HEK293 (cell line): ENCODE results near the gene CFAP299.

Experiments used
- CTCF ChIA-PET: fragments of 350-600 bp; formaldehyde crosslinking; extraction: SDS; loops from one replicate; lab custom pipeline; 2021; ENCODE audit warnings: antibody characterized with exemption; lab: Yijun Ruan, JAX
- POLR2A ChIA-PET: fragments of 300-600 bp; formaldehyde crosslinking; extraction: SDS; loops from one replicate; lab custom pipeline; 2020; ENCODE audit warnings: antibody characterized with exemption, inconsistent platforms; lab: Yijun Ruan, JAX
- H3K27ac ChIP-seq: fragments of 200-500 bp; sonication (Bioruptor generic); 2 replicates; pipeline ENCODE4 v1.5.1; 2014; ENCODE audit warnings: low read depth, low read length, control low read depth, inconsistent platforms; ENCODE audit errors: extremely low read depth
- H3K36me3 ChIP-seq, 2 experiments: fragments of 200-500 bp in 1 of 2; sonication (Bioruptor generic) in 1 of 2; 1 replicate in 1 of 2; 2 replicates in 1 of 2; pipeline ENCODE4 v1.5.1; 2014 to 2017; ENCODE audit warnings: inconsistent platforms in 2 of 2, low read length in 2 of 2; ENCODE audit not compliant: control insufficient read depth in 2 of 2, insufficient read depth in 1 of 2
- H3K4me1 ChIP-seq: fragments of 200-500 bp; sonication (Bioruptor generic); 2 replicates; pipeline ENCODE4 v1.5.1; 2014; ENCODE audit warnings: mild to moderate bottlenecking, low read length, inconsistent platforms; ENCODE audit not compliant: control insufficient read depth, insufficient read depth
- H3K4me3 ChIP-seq: 2 replicates; pipeline ENCODE4 v1.5.1; 2011; ENCODE audit warnings: low read depth, mild to moderate bottlenecking, control low read depth, low read length, moderate library complexity
- H3K9me3 ChIP-seq: fragments of 200-500 bp; sonication (Bioruptor generic); 2 replicates; pipeline ENCODE4 v1.5.1; 2014; ENCODE audit warnings: low read depth, low read length, inconsistent platforms; ENCODE audit not compliant: control insufficient read depth, insufficient read depth
- KLF1 ChIP-seq: fragments of 450-650 bp; formaldehyde crosslinking; IDR thresholded peaks from 2 replicates; pipeline ENCODE4 v1.5.1; 2016; ENCODE audit warnings: missing biosample characterization, missing genetic modification characterization
- KLF10 ChIP-seq: fragments of 450-650 bp; IDR thresholded peaks from 2 replicates; pipeline ENCODE4 v1.5.1; 2018; ENCODE audit warnings: missing biosample characterization, mild to moderate bottlenecking, missing genetic modification characterization
- PRDM1 ChIP-seq: fragments of 450-650 bp; formaldehyde crosslinking; IDR thresholded peaks from 2 replicates; pipeline ENCODE4; 2016; ENCODE audit warnings: missing biosample characterization, missing genetic modification characterization
- SP7 ChIP-seq: fragments of 450-650 bp; formaldehyde crosslinking; IDR thresholded peaks from 2 replicates; pipeline ENCODE4 v1.5.1; 2016; ENCODE audit warnings: missing biosample characterization, missing genetic modification characterization
- ZBTB7A ChIP-seq: fragments of 450-650 bp; formaldehyde crosslinking; IDR thresholded peaks from 2 replicates; pipeline ENCODE4 v1.5.1; 2016; ENCODE audit warnings: low read depth, missing biosample characterization, missing genetic modification characterization
- ZFP37 ChIP-seq: fragments of 450-650 bp; formaldehyde crosslinking; IDR thresholded peaks from 2 replicates; pipeline ENCODE4 v1.5.1; 2016; ENCODE audit warnings: missing biosample characterization, missing genetic modification characterization
- ZFP69B ChIP-seq: fragments of 450-650 bp; formaldehyde crosslinking; IDR thresholded peaks from 2 replicates; pipeline ENCODE4 v1.5.1; 2016; ENCODE audit warnings: missing biosample characterization, missing genetic modification characterization
- ZIC2 ChIP-seq: fragments of 450-650 bp; formaldehyde crosslinking; IDR thresholded peaks from 2 replicates; pipeline ENCODE4 v1.5.1; 2016; ENCODE audit warnings: missing biosample characterization, missing genetic modification characterization
- ZNF169 ChIP-seq: fragments of 450-650 bp; formaldehyde crosslinking; IDR thresholded peaks from 2 replicates; pipeline ENCODE4 v1.5.1; 2016; ENCODE audit warnings: missing biosample characterization, missing genetic modification characterization
- ZNF529 ChIP-seq: fragments of 450-650 bp; formaldehyde crosslinking; IDR thresholded peaks from 2 replicates; pipeline ENCODE4 v1.5.1; 2017; ENCODE audit warnings: missing genetic modification characterization, missing biosample characterization; ENCODE audit not compliant: insufficient replicate concordance
- ZNF561 ChIP-seq: fragments of 450-650 bp; IDR thresholded peaks from 2 replicates; pipeline ENCODE4 v1.5.1; 2018; ENCODE audit warnings: missing biosample characterization, missing genetic modification characterization, borderline replicate concordance
- ZNF76 ChIP-seq: fragments of 450-650 bp; formaldehyde crosslinking; IDR thresholded peaks from 2 replicates; pipeline ENCODE4; 2016; ENCODE audit warnings: low read depth, missing biosample characterization, missing genetic modification characterization, borderline replicate concordance
- TF ChIP-seq, protein P1 (sequence below): fragments of 450-650 bp; formaldehyde crosslinking; IDR thresholded peaks from 2 replicates; pipeline ENCODE4 v1.5.1; 2016; ENCODE audit warnings: missing biosample characterization, missing genetic modification characterization, borderline replicate concordance
- TF ChIP-seq, protein P2 (sequence below): IDR thresholded peaks from 2 replicates; pipeline ENCODE4 v1.6.1; 2011; ENCODE audit warnings: mild to moderate bottlenecking, low read depth, low read length, borderline replicate concordance
- TF ChIP-seq, protein P3 (sequence below): fragments of 450-650 bp; formaldehyde crosslinking; IDR thresholded peaks from 2 replicates; pipeline ENCODE4 v1.5.1; 2016; ENCODE audit warnings: missing biosample characterization, missing genetic modification characterization
- TF ChIP-seq, protein P4 (sequence below): fragments of 450-650 bp; formaldehyde crosslinking; IDR thresholded peaks from 2 replicates; pipeline ENCODE4; 2016; ENCODE audit warnings: missing biosample characterization, missing genetic modification characterization

Gene CFAP299

DNA sequence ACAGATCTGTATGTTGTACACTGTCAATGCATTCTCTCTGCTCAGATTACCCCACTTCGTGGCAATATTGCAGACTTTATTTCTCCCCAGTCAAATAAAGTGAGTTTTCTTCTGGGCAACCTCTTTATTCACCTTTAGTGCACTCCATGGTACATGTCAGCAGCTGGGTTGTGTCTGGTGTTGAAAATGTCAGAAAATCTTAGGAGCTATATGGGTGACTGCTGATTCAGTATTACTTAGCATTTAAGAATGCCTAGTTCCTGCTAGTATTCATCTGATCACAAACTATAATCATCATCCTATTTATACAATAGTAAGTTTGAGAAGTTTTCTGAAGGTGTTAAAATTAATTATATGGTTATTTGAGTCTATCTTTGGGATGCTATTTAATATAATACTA is 112.5 kb downstream of the CFAP299 start (continued):
- TF ChIP-seq, protein P1, sequence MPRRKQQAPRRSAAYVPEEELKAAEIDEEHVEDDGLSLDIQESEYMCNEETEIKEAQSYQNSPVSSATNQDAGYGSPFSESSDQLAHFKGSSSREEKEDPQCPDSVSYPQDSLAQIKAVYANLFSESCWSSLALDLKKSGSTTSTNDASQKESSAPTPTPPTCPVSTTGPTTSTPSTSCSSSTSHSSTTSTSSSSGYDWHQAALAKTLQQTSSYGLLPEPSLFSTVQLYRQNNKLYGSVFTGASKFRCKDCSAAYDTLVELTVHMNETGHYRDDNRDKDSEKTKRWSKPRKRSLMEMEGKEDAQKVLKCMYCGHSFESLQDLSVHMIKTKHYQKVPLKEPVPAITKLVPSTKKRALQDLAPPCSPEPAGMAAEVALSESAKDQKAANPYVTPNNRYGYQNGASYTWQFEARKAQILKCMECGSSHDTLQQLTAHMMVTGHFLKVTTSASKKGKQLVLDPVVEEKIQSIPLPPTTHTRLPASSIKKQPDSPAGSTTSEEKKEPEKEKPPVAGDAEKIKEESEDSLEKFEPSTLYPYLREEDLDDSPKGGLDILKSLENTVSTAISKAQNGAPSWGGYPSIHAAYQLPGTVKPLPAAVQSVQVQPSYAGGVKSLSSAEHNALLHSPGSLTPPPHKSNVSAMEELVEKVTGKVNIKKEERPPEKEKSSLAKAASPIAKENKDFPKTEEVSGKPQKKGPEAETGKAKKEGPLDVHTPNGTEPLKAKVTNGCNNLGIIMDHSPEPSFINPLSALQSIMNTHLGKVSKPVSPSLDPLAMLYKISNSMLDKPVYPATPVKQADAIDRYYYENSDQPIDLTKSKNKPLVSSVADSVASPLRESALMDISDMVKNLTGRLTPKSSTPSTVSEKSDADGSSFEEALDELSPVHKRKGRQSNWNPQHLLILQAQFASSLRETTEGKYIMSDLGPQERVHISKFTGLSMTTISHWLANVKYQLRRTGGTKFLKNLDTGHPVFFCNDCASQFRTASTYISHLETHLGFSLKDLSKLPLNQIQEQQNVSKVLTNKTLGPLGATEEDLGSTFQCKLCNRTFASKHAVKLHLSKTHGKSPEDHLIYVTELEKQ (tag by site-specific recombination): no peak
- TF ChIP-seq ZBTB7A (tag by site-specific recombination) (no peak), PRDM1 (no peak)
- TF ChIP-seq, all 188 proteins: peak for 0

DNA sequence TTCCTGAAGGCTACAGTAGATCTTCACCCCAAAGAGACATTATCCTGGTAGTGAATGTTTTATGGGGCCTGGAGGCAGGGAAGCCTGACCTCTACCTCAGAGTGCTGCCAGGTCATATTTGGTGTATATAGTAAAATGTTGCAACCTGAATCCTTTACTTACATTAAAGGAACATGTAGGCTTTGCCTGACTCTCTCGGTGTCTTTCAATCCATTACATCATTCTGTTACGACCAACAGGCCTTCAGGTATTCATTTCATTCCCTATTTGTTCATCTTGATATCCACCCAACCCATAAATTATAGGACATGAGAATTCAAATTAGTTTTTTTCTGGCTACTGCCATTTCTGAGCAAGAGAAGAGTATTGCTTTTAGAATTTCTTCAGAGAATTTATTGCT is 116.5 kb downstream of the CFAP299 start:
- Histone ChIP-seq H3K36me3 (no peaks in the 10 kb centered on the region), H3K27ac (no peak overlapping the region), H3K4me3 (no peak overlapping the region), H3K4me1 (no peaks in the 10 kb centered on the region), H3K9me3 (no peaks in the 10 kb centered on the region)
- CTCF ChIA-PET: interaction anchor here (0.6 kb wide), 1 partner anchor 541 kb away, joined by 8 read pairs; no protein-coding TSS in a partner anchor
- POLR2A ChIA-PET: no interaction called here
- TF ChIP-seq ZFP37 (tag by site-specific recombination): no peak

DNA sequence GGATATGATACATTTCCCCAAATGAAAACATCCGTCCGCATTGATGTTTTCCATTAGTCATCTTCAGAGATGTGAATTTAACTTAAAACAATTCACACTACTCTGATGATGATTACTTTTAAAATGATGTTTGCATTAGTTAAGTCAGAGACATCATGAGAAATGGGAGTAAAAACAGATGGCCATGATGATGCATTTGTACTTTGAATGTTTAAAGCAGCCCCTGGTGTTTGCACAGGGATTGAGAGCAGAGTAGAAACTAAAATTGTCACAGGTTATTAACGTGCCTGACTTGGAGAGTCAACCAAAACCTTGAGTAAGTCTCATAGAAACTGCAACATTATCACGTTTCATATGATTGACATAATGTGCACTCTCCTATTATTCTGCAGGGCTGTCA is 117.2 kb downstream of the CFAP299 start:
- CTCF ChIA-PET: interaction anchor here (0.6 kb wide), 1 partner anchor 883 kb away, joined by 4 read pairs; no protein-coding TSS in a partner anchor
- no peaks in the 10 kb centered on the region for H3K9me3 ChIP-seq
- no peaks in the 10 kb centered on the region for H3K36me3 ChIP-seq
- no peak overlapping the region for H3K27ac ChIP-seq
- TF ChIP-seq, protein P2, sequence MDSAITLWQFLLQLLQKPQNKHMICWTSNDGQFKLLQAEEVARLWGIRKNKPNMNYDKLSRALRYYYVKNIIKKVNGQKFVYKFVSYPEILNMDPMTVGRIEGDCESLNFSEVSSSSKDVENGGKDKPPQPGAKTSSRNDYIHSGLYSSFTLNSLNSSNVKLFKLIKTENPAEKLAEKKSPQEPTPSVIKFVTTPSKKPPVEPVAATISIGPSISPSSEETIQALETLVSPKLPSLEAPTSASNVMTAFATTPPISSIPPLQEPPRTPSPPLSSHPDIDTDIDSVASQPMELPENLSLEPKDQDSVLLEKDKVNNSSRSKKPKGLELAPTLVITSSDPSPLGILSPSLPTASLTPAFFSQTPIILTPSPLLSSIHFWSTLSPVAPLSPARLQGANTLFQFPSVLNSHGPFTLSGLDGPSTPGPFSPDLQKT: no peak
- TF ChIP-seq, protein P3, sequence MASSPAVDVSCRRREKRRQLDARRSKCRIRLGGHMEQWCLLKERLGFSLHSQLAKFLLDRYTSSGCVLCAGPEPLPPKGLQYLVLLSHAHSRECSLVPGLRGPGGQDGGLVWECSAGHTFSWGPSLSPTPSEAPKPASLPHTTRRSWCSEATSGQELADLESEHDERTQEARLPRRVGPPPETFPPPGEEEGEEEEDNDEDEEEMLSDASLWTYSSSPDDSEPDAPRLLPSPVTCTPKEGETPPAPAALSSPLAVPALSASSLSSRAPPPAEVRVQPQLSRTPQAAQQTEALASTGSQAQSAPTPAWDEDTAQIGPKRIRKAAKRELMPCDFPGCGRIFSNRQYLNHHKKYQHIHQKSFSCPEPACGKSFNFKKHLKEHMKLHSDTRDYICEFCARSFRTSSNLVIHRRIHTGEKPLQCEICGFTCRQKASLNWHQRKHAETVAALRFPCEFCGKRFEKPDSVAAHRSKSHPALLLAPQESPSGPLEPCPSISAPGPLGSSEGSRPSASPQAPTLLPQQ: no peak
- TF ChIP-seq ZNF169 (tag by site-specific recombination): no peak
- TF ChIP-seq ZNF561 (tag by site-specific recombination): no peak
- TF ChIP-seq ZNF76 (tag by site-specific recombination): no peak
- no peak for TF ChIP-seq ZIC2
- no peak for TF ChIP-seq ZFP69B
- no peak for TF ChIP-seq KLF1
- TF ChIP-seq, protein P4, sequence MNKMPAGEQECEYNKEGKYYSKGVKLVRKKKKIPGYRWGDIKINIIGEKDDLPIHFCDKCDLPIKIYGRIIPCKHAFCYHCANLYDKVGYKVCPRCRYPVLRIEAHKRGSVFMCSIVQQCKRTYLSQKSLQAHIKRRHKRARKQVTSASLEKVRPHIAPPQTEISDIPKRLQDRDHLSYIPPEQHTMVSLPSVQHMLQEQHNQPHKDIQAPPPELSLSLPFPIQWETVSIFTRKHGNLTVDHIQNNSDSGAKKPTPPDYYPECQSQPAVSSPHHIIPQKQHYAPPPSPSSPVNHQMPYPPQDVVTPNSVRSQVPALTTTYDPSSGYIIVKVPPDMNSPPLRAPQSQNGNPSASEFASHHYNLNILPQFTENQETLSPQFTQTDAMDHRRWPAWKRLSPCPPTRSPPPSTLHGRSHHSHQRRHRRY (tag by site-specific recombination): no peak
- TF ChIP-seq ZNF529 (tag by site-specific recombination): no peak
- TF ChIP-seq SP7 (tag by site-specific recombination): no peak
- no peak for TF ChIP-seq KLF10 (tag by site-specific recombination)
- H3K4me1 ChIP-seq: no peaks in the 10 kb centered on the region
- no peak overlapping the region for H3K4me3 ChIP-seq
- POLR2A ChIA-PET: no interaction called here
